ENCODE results near the gene SLA2.

The SLA2 gene

DNA sequence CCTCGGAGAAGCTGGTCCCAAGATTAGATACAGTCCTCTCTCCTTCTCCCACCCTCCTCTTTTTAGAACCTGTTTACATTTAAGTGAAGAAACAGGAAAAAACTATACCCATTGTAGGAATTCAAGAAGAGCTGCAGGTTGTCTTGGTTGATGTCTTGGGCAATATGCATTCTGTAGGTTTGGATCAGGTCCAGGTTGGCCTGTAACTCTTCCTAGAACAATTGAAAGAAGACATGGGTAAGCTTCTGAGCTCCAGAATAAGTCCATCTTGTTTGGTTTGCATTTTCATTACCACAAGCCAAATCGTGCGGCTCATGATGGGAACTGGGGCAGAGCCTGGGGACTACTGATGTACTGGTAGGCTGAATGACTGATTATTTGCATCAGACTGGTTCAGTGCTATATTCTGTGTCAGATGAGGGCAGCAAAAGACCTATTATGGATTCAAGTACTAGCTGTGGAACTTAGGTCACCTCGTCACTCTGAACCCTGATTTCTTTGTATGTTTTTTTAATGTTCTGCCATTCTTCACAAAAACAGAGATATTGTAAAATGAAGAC, 20.3 kb upstream of the SLA2 start:
- no peak overlapping the region for H3K4me3 ChIP-seq (ENCODE audit: low read depth, low read length)
- in situ Hi-C loops (cut with HindIII; ENCODE audit: low sequenced_read_pairs) = no loop called here
- TF ChIP-seq, protein P1, sequence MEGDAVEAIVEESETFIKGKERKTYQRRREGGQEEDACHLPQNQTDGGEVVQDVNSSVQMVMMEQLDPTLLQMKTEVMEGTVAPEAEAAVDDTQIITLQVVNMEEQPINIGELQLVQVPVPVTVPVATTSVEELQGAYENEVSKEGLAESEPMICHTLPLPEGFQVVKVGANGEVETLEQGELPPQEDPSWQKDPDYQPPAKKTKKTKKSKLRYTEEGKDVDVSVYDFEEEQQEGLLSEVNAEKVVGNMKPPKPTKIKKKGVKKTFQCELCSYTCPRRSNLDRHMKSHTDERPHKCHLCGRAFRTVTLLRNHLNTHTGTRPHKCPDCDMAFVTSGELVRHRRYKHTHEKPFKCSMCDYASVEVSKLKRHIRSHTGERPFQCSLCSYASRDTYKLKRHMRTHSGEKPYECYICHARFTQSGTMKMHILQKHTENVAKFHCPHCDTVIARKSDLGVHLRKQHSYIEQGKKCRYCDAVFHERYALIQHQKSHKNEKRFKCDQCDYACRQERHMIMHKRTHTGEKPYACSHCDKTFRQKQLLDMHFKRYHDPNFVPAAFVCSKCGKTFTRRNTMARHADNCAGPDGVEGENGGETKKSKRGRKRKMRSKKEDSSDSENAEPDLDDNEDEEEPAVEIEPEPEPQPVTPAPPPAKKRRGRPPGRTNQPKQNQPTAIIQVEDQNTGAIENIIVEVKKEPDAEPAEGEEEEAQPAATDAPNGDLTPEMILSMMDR (IDR thresholded peaks at IDR 0.05; ENCODE audit: low read depth, low read length) = no peak
- peak; percentile 20 for DNase-seq (ENCODE audit: low read depth, low spot score)

DNA sequence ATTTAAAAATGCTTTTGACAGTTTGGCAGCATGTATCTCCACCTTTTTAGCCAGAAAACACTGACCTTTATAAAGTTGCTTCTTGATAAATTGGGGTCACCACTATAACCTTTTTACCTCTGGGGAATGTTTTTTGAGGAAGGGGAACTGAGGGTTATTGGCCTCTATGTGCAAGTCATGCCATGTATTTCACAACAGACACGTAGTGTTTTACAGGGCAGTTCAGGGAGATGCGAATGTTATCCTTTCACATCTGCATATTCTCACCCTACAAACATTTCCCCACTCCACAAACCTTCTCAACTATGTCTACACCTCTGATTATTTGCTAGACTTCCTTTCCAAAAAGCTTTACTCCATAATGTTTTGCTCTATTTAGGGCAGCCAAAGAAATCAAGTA, 17.0 kb upstream of the SLA2 start:
- TF ChIP-seq, protein P1 (IDR thresholded peaks at IDR 0.05; ENCODE audit: low read depth, low read length) = no peak
- no peak overlapping the region for H3K4me3 ChIP-seq (ENCODE audit: low read depth, low read length)
- in situ Hi-C loops (cut with HindIII; ENCODE audit: low sequenced_read_pairs) = no loop called here
- no peak for DNase-seq (ENCODE audit: low read depth, low spot score)

DNA sequence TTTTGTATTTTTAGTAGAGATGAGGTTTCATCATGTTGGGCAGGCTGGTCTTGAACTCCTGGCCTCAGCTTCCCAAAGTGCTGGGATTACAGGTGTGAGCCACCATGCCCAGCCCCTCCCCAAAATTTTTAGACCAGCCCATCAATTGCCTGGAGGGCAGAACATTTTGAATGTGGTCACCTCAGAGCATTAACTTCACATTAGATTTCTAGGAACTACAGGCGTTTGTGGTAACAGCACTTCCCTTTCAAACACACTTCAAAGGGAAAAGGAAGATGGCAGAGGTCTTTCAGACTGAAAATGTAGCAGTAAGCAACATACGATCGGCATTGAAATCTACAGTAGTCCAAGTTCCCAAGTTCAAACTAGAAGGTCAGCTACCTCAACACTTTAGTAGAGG, 12.3 kb upstream of the SLA2 start:
- TF ChIP-seq, protein P1 (IDR thresholded peaks at IDR 0.05; ENCODE audit: low read depth, low read length) = no peak
- no peak overlapping the region for H3K4me3 ChIP-seq (ENCODE audit: low read depth, low read length)
- DNase-seq (ENCODE audit: low read depth, low spot score) = no peak
- in situ Hi-C loops (cut with HindIII; ENCODE audit: low sequenced_read_pairs) = no loop called here

DNA sequence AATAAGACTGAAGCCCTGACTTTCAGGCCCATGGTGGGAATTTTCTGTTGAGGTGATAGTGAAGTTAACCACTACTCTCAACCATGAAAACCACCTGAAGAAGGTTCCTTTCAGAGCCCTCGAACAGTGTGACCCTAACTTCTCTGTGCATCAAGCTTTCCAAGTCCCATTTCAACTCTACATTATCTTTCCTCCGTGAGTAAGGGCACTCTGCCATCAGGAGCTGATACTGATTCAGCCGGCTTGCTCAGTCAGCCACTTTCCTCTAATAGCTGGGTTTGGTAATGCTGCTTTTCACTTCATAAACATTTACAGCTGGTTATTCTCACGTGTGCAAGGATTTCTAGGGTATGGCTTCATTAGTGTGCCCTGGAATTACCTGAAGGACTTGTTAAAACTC, 10.7 kb upstream of the SLA2 start:
- TF ChIP-seq, protein P1 (IDR thresholded peaks at IDR 0.05; ENCODE audit: low read depth, low read length) = no peak
- H3K4me3 ChIP-seq (ENCODE audit: low read depth, low read length) = no peak overlapping the region
- no peak for DNase-seq (ENCODE audit: low read depth, low spot score)
- in situ Hi-C loops (cut with HindIII; ENCODE audit: low sequenced_read_pairs) = no loop called here

DNA sequence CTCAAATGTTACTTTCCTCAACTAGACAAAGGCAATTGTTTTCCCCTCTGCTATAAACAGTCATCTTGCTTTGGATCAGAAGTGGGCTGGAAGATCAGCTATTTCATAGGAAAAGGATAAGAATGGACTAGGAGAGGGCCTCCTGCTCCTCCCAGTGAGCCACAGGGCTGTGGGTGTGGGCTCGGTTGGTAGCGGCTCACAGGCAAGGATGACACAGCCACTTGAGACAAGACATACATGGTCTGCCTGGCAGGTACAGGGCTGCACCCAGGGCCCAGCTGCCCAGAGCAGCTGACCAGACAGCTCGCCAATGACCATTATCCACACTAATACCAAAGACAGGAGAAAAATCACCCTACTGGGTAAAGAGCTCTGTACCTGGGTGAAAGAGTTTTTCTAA, 9.0 kb upstream of the SLA2 start:
- in situ Hi-C loops (cut with HindIII; ENCODE audit: low sequenced_read_pairs) = no loop called here
- DNase-seq (ENCODE audit: low read depth, low spot score) = no peak
- H3K4me3 ChIP-seq (ENCODE audit: low read depth, low read length) = no peak overlapping the region
- TF ChIP-seq, protein P1 (IDR thresholded peaks at IDR 0.05; ENCODE audit: low read depth, low read length) = no peak

DNA sequence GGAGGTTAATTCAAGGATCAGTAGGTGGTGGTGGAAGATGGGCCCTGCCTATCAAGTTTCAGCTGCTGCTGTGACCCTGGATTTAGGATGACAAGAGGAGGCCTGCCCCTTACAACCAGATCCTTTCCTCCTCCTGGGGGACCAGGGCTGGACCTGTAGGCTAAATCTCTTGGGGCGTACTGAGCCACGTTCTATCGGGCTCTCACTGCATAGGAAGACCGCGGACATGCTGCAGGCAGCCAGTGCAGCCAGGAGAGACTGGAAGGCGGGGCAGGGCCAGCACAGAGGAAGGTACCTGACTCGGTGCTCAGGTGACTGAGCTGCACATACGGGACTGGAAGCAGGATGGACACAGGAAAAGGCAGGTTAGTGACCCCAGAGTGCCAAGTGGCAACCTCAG, 8.5 kb upstream of the SLA2 start:
- no peak overlapping the region for H3K4me3 ChIP-seq (ENCODE audit: low read depth, low read length)
- DNase-seq (ENCODE audit: low read depth, low spot score) = no peak
- in situ Hi-C loops (cut with HindIII; ENCODE audit: low sequenced_read_pairs) = no loop called here
- TF ChIP-seq, protein P1 (IDR thresholded peaks at IDR 0.05; ENCODE audit: low read depth, low read length) = no peak

DNA sequence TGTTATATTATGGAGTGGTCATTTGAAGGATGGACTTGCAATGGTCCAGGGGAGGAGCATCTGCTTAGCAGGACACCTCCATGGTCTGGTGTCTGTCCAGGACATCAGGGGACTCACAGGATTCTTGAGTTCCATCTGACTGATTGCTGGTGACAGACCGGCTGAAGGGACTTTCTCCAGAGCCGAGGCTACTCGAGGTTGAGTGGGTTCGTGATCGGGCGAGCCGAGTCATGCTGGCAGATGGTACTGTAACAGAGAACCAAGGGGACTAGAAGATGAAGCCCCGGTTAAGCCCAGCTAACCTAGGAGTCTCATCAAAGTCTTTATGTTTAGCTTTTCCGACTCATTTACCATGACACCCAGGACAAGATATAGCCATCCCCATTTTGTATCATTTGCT, 7.5 kb upstream of the SLA2 start:
- H3K4me3 ChIP-seq (ENCODE audit: low read depth, low read length) = no peak overlapping the region
- TF ChIP-seq, protein P1 (IDR thresholded peaks at IDR 0.05; ENCODE audit: low read depth, low read length) = no peak
- in situ Hi-C loops (cut with HindIII; ENCODE audit: low sequenced_read_pairs) = no loop called here
- no peak for DNase-seq (ENCODE audit: low read depth, low spot score)

Data from astrocyte of the spinal cord (primary cell).